ENCODE measurements around the gene PAXX. TPM values are rescaled to one million over a fixed set of nuclear protein-coding genes. Genes with fewer than 3 reads are reported as not detected.

Gene PAXX
- total and polyA plus RNA-seq, 8 donors, result 11.9 to 206 (median 92.0) TPM

- intact Hi-C loops (cut with DNase I; ENCODE audit: low total_unique reads), result loop anchor here (5.0 kb wide), 1 partner anchor 250 kb away; no protein-coding TSS in a partner anchor
Measured at GRCh38 chr9:137037483-137037882, 45.3 kb downstream of the PAXX start.

GRCh38 chr9:137038916-137039315, 46.7 kb downstream of the PAXX start:
- TF ChIP-seq POLR2AphosphoS5 (IDR thresholded peaks at IDR 0.05) (no peak), CTCF (IDR thresholded peaks at IDR 0.05) (no peak), EP300 (IDR thresholded peaks at IDR 0.05) (no peak), POLR2A (IDR thresholded peaks at IDR 0.05) (no peak)
- intact Hi-C loops (cut with DNase I; ENCODE audit: low total_unique reads), result loop anchor here (5.0 kb wide), 1 partner anchor 252 kb away; no protein-coding TSS in a partner anchor
- H3K4me1 ChIP-seq, result peaks cover 16 to 38% (median 33%) of the 10 kb centered on the region in 4 donors
- WGBS, 5 donors, result 86 to 92% (median 89%) methylated on average over 5 to 9 of the region's 9 CpGs
- no peak overlapping the region for H3K27ac ChIP-seq
- DNase-seq, result no peak
- no peaks in the 10 kb centered on the region for H3K9me3 ChIP-seq
- peaks cover 0 to 16% (median 0%) of the 10 kb centered on the region in 3 donors for H3K27me3 ChIP-seq
- H3K36me3 ChIP-seq, result peaks cover 17 to 50% (median 39%) of the 10 kb centered on the region in 4 donors
- H3K4me3 ChIP-seq, result no peak overlapping the region

More at GRCh38 chr9:137037483-137037882, 45.3 kb downstream of the PAXX start:
- Histone ChIP-seq H3K27ac (no peak overlapping the region), H3K9me3 (no peaks in the 10 kb centered on the region), H3K27me3 (peaks cover 0 to 6% (median 0%) of the 10 kb centered on the region in 3 donors), H3K36me3 (peaks cover 17 to 50% (median 39%) of the 10 kb centered on the region in 4 donors), H3K4me1 (peaks cover 9 to 24% (median 19%) of the 10 kb centered on the region in 4 donors), H3K4me3 (no peak overlapping the region)
- WGBS, 5 donors, result 72 to 85% (median 80%) methylated on average over 10 of the region's 10 CpGs
- no peak for DNase-seq
- TF ChIP-seq EP300 (IDR thresholded peaks at IDR 0.05) (no peak), POLR2AphosphoS5 (IDR thresholded peaks at IDR 0.05) (no peak), CTCF (IDR thresholded peaks at IDR 0.05) (no peak), POLR2A (IDR thresholded peaks at IDR 0.05) (no peak)

DNA sequence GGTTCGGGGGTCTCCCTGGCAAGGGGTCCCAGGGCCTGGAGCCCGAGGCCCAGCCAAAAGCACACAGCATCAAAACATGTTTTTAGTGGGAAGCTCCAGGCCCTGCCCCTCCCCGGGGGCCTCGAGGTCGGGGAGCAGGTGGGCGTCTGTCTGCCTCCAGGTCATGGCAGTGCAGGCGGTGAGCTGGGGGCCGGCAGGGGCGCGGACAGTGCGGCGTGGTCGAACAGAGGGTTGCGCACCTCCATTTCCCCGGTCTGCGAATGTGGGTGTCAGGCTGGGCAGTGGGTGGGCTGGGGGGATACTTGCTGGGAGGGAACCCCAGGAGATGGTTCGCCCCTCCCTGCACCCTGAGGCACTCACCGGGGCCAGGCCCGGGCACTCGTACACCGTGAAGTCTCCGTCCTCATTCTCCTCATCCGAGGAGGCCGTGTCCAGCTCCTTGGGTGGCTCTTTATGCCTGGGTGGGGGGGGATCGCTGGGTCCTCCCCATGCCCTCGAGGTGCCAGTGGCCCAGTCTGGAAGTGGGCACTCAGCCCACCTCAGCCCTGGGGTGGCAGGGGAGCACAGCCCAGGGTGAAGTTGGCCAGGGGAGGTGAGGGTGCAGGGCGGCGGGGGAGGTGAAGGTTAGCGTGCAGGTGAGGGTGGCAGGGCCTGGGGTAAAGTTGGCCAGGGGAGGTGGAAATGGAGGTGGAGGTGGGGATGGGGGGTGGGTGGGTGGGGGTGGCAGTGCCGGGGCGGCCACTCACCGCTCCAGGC, 47.6 kb downstream of the PAXX start:
- Histone ChIP-seq H3K36me3 (peaks cover 17 to 50% (median 39%) of the 10 kb centered on the region in 4 donors), H3K27ac (no peak overlapping the region), H3K4me1 (peaks cover 19 to 40% (median 36%) of the 10 kb centered on the region in 4 donors), H3K9me3 (no peaks in the 10 kb centered on the region), H3K27me3 (peaks cover 0 to 19% (median 5%) of the 10 kb centered on the region in 3 donors), H3K4me3 (no peak overlapping the region)
- intact Hi-C loops (cut with DNase I; ENCODE audit: low total_unique reads), result loop anchor here (5.0 kb wide), 1 partner anchor 252 kb away; no protein-coding TSS in a partner anchor
- WGBS, 5 donors, result 89 to 94% (median 91%) methylated on average over 18 to 32 of the region's 32 CpGs
- DNase-seq, result no peak
- no peak for TF ChIP-seq EP300 (IDR thresholded peaks at IDR 0.05)
- TF ChIP-seq POLR2A (IDR thresholded peaks at IDR 0.05), result no peak
- TF ChIP-seq POLR2AphosphoS5 (IDR thresholded peaks at IDR 0.05), result no peak
- TF ChIP-seq CTCF (IDR thresholded peaks at IDR 0.05), result no peak

DNA sequence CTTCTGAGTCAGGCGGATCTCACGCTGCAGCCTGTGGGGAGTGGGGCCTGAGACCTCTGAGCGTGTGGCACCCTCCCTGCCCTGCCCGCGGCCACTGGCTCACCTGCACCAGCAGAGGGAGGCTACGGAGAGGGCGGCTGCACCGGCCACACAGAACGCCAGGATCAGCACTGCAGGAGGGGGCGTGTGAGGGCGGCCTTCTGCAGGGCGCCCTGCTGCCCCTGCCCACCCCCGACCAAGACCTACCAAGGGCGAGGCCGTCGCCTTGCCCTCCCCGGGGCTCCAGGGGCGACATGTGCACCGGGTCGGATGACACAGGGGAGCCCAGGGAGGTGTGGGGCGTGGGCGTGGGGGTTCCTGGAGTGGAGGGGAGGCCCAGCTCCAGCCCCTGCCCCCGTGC, 48.3 kb downstream of the PAXX start:
- peaks cover 17 to 50% (median 39%) of the 10 kb centered on the region in 4 donors for H3K36me3 ChIP-seq
- H3K9me3 ChIP-seq, result no peaks in the 10 kb centered on the region
- peak overlapping the region in 1 of 5 donors; percentile 84 for H3K27ac ChIP-seq
- WGBS, 5 donors, result 81 to 89% (median 83%) methylated on average over 7 to 23 of the region's 23 CpGs
- TF ChIP-seq POLR2A (IDR thresholded peaks at IDR 0.05), result no peak
- TF ChIP-seq POLR2AphosphoS5 (IDR thresholded peaks at IDR 0.05), result no peak
- no peak for TF ChIP-seq EP300 (IDR thresholded peaks at IDR 0.05)
- no peak for TF ChIP-seq CTCF (IDR thresholded peaks at IDR 0.05)
- peak overlapping the region in 1 of 4 donors; percentile 7 for H3K4me3 ChIP-seq
- H3K27me3 ChIP-seq, result peaks cover 0 to 26% (median 12%) of the 10 kb centered on the region in 3 donors
- no peak for DNase-seq
- intact Hi-C loops (cut with DNase I; ENCODE audit: low total_unique reads), result no loop called here
- peaks cover 23 to 40% (median 36%) of the 10 kb centered on the region in 4 donors for H3K4me1 ChIP-seq

Data from stomach (tissue), 9 donors.